ENCODE results near the gene PTPRCAP.

- TF ChIP-seq, protein P1, sequence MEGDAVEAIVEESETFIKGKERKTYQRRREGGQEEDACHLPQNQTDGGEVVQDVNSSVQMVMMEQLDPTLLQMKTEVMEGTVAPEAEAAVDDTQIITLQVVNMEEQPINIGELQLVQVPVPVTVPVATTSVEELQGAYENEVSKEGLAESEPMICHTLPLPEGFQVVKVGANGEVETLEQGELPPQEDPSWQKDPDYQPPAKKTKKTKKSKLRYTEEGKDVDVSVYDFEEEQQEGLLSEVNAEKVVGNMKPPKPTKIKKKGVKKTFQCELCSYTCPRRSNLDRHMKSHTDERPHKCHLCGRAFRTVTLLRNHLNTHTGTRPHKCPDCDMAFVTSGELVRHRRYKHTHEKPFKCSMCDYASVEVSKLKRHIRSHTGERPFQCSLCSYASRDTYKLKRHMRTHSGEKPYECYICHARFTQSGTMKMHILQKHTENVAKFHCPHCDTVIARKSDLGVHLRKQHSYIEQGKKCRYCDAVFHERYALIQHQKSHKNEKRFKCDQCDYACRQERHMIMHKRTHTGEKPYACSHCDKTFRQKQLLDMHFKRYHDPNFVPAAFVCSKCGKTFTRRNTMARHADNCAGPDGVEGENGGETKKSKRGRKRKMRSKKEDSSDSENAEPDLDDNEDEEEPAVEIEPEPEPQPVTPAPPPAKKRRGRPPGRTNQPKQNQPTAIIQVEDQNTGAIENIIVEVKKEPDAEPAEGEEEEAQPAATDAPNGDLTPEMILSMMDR (conservative IDR thresholded peaks at IDR 0.05; ENCODE audit: low read depth, low read length): no peak
- no peak for TF ChIP-seq EZH2phosphoT487 (IDR thresholded peaks at IDR 0.05; ENCODE audit: borderline replicate concordance, low read length)
- no peak for TF ChIP-seq EZH2 (IDR thresholded peaks at IDR 0.05; ENCODE audit: low read length, unreplicated experiment)
Observed at GRCh38 chr11:67410984-67411784, 26.3 kb downstream of the PTPRCAP start.
